Ascending aorta (tissue), 2 donors: Measurements from ENCODE around the gene DPH6. TPM values are rescaled to one million over a fixed set of nuclear protein-coding genes. Genes with fewer than 3 reads are reported as not detected.

Experiments
- DNase-seq, 2 donors: peaks; one replicate each; pipeline ENCODE4 v3.0.0-alpha.2; 2019; ENCODE audit warnings: low spot score in 2 of 2
- H3K27ac ChIP-seq, 2 donors: fragments of 200-600 bp; sonication (generic); one replicate each; pipeline ENCODE4 v1.5.1; 2016 to 2017; ENCODE audit warnings: mild to moderate bottlenecking in 1 of 2
- H3K27me3 ChIP-seq: fragments of 200-600 bp; sonication (generic); one replicate; pipeline ENCODE4 v1.5.1; 2017
- H3K36me3 ChIP-seq, 2 donors: fragments of 200-600 bp; sonication (generic); one replicate each; pipeline ENCODE4 v1.5.1; 2016
- H3K4me1 ChIP-seq, 2 donors: fragments of 200-600 bp; sonication (generic); one replicate each; pipeline ENCODE4 v1.5.1; 2016 to 2017; ENCODE audit warnings: mild to moderate bottlenecking in 1 of 2
- H3K4me3 ChIP-seq, 2 donors: fragments of 200-600 bp; sonication (generic); one replicate each; pipeline ENCODE4 v1.5.1; 2016 to 2017; ENCODE audit warnings: mild to moderate bottlenecking in 1 of 2
- H3K9me3 ChIP-seq, 2 donors: fragments of 200-600 bp; sonication (generic); one replicate each; pipeline ENCODE4 v1.5.1; 2016
- CTCF ChIP-seq, 3 experiments: fragments of 200-600 bp in 2 of 3; fragments of 450-650 bp in 1 of 3; sonication (generic) in 2 of 3; IDR thresholded peaks; one replicate each; pipeline ENCODE4 v1.5.1; 2016 to 2019; ENCODE audit warnings: antibody characterized with exemption in 3 of 3, mild to moderate bottlenecking in 1 of 3, moderate library complexity in 1 of 3
- intact Hi-C: fragments of 100-400 bp; cut with DNase I; formaldehyde crosslinking; loops from one replicate; pipeline ENCODE4 v1.15.1; 2023
- total RNA-seq: library from RNA; depleted of rRNA; stranded (reverse); fragments of >200 nt; gene quantifications from one replicate; pipeline ENCODE4 v1.1.0, GENCODE V29; 2016

DPH6 gene
- total RNA-seq, 1 donor from 2014 or later, result 9.0 TPM

- TF ChIP-seq CTCF (IDR thresholded peaks at IDR 0.05), result no peak
- no peak for DNase-seq
- no peaks in the 10 kb centered on the region for H3K27me3 ChIP-seq
- no peaks in the 10 kb centered on the region for H3K36me3 ChIP-seq
- no peaks in the 10 kb centered on the region for H3K9me3 ChIP-seq
- H3K4me3 ChIP-seq, result no peak overlapping the region
- intact Hi-C loops, result no loop called here
- no peaks in the 10 kb centered on the region for H3K4me1 ChIP-seq
- H3K27ac ChIP-seq, result no peak overlapping the region
Measured at GRCh38 chr15:35471024-35471423, 74.9 kb downstream of the DPH6 start.

- intact Hi-C loops, result no loop called here
Measured at GRCh38 chr15:35470441-35470840, 75.5 kb downstream of the DPH6 start.

GRCh38 chr15:35466476-35466875, 79.5 kb downstream of the DPH6 start:
- no peak overlapping the region for H3K27ac ChIP-seq
- H3K36me3 ChIP-seq, result no peaks in the 10 kb centered on the region
- intact Hi-C loops, result no loop called here
- DNase-seq, result no peak
- no peaks in the 10 kb centered on the region for H3K27me3 ChIP-seq
- H3K4me1 ChIP-seq, result no peaks in the 10 kb centered on the region
- no peak for TF ChIP-seq CTCF (IDR thresholded peaks at IDR 0.05)
- H3K4me3 ChIP-seq, result no peak overlapping the region
- H3K9me3 ChIP-seq, result no peaks in the 10 kb centered on the region

More at GRCh38 chr15:35470441-35470840, 75.5 kb downstream of the DPH6 start:
- no peak for TF ChIP-seq CTCF (IDR thresholded peaks at IDR 0.05)
- Histone ChIP-seq H3K4me3 (no peak overlapping the region), H3K36me3 (no peaks in the 10 kb centered on the region), H3K9me3 (no peaks in the 10 kb centered on the region), H3K27ac (no peak overlapping the region), H3K27me3 (no peaks in the 10 kb centered on the region), H3K4me1 (no peaks in the 10 kb centered on the region)
- DNase-seq, result no peak

- Histone ChIP-seq H3K27me3 (no peaks in the 10 kb centered on the region), H3K36me3 (no peaks in the 10 kb centered on the region), H3K4me1 (no peaks in the 10 kb centered on the region), H3K4me3 (no peak overlapping the region), H3K27ac (no peak overlapping the region), H3K9me3 (no peaks in the 10 kb centered on the region)
- DNase-seq, result no peak
- TF ChIP-seq CTCF (IDR thresholded peaks at IDR 0.05), result no peak
- intact Hi-C loops, result no loop called here
Measured at GRCh38 chr15:35465783-35466182, 80.2 kb downstream of the DPH6 start.

- TF ChIP-seq CTCF (IDR thresholded peaks at IDR 0.05), result no peak
- H3K4me1 ChIP-seq, result no peaks in the 10 kb centered on the region
- DNase-seq, result no peak
- no peak overlapping the region for H3K4me3 ChIP-seq
- no peaks in the 10 kb centered on the region for H3K36me3 ChIP-seq
- no peak overlapping the region for H3K27ac ChIP-seq
- intact Hi-C loops, result no loop called here
- H3K27me3 ChIP-seq, result no peaks in the 10 kb centered on the region
- no peaks in the 10 kb centered on the region for H3K9me3 ChIP-seq
Measured at GRCh38 chr15:35460616-35461015, 85.3 kb downstream of the DPH6 start.

GRCh38 chr15:35458176-35458856, 87.6 kb downstream of the DPH6 start:
- Histone ChIP-seq H3K36me3 (no peaks in the 10 kb centered on the region), H3K4me1 (no peaks in the 10 kb centered on the region), H3K4me3 (no peak overlapping the region), H3K27ac (no peak overlapping the region), H3K27me3 (no peaks in the 10 kb centered on the region), H3K9me3 (no peaks in the 10 kb centered on the region)
- no peak for TF ChIP-seq CTCF (IDR thresholded peaks at IDR 0.05)
- intact Hi-C loops, result no loop called here
- no peak for DNase-seq
